Activated CD4-positive, alpha-beta T cell treated with anti-CD3 and anti-CD28 coated beads for 1 hour (primary cell): Measurements from ENCODE around the gene DPF3.

ENCODE experiments used
- DNase-seq: peaks from one replicate; pipeline ENCODE4 v3.0.0-alpha.2; 2020

DPF3 gene

GRCh38 chr14:72663956-72664650 is 229.8 kb downstream of the DPF3 start:
- no peak for DNase-seq

- no peak for DNase-seq
Measured at GRCh38 chr14:72663076-72663487, 230.8 kb downstream of the DPF3 start.

- no peak for DNase-seq
Measured at GRCh38 chr14:72662214-72662613, 231.7 kb downstream of the DPF3 start.

- DNase-seq = no peak
Measured at GRCh38 chr14:72657214-72657921, 236.5 kb downstream of the DPF3 start.

- DNase-seq = no peak
Measured at GRCh38 chr14:72653026-72653425, 240.9 kb downstream of the DPF3 start.

GRCh38 chr14:72652179-72652578 is 241.7 kb downstream of the DPF3 start:
- no peak for DNase-seq

- DNase-seq = no peak
Measured at GRCh38 chr14:72651714-72652113, 242.2 kb downstream of the DPF3 start.

- no peak for DNase-seq
Measured at GRCh38 chr14:72651081-72651480, 242.8 kb downstream of the DPF3 start.

GRCh38 chr14:72649603-72650227 is 244.2 kb downstream of the DPF3 start:
- DNase-seq = no peak

GRCh38 chr14:72647782-72648181 is 246.1 kb downstream of the DPF3 start:
- DNase-seq = no peak

GRCh38 chr14:72646861-72647528 is 246.9 kb downstream of the DPF3 start:
- DNase-seq = no peak

- no peak for DNase-seq
Measured at GRCh38 chr14:72645706-72646105, 248.2 kb downstream of the DPF3 start.

- DNase-seq = no peak
Measured at GRCh38 chr14:72644758-72645489, 249.0 kb downstream of the DPF3 start.

GRCh38 chr14:72644038-72644437 is 249.9 kb downstream of the DPF3 start:
- no peak for DNase-seq

- DNase-seq = no peak
Measured at GRCh38 chr14:72643317-72643801, 250.5 kb downstream of the DPF3 start.

- no peak for DNase-seq
Measured at GRCh38 chr14:72640911-72641485, 252.9 kb downstream of the DPF3 start.

GRCh38 chr14:72638021-72638420 is 255.9 kb downstream of the DPF3 start:
- DNase-seq = no peak

GRCh38 chr14:72636871-72637270 is 257.0 kb downstream of the DPF3 start:
- no peak for DNase-seq

- DNase-seq = no peak
Measured at GRCh38 chr14:72636094-72636493, 257.8 kb downstream of the DPF3 start.

- DNase-seq = no peak
Measured at GRCh38 chr14:72634691-72635616, 258.9 kb downstream of the DPF3 start.

- DNase-seq = no peak
Measured at GRCh38 chr14:72633551-72633950, 260.4 kb downstream of the DPF3 start.
